A673 (cell line): ENCODE data around the gene ASPG.

Experiments used
- CTCF ChIP-seq: fragments of 300-800, 200-600 bp; sonication (generic); conservative IDR thresholded peaks from 2 replicates; pipeline ENCODE4 v1.5.1; 2017; ENCODE audit warnings: low read depth, mild to moderate bottlenecking, antibody characterized with exemption, low read length, moderate library complexity, mixed read lengths
- EZH2 ChIP-seq: fragments of 200-600 bp; sonication (generic); IDR thresholded peaks from 2 replicates; pipeline ENCODE4 v1.6.1; 2017; ENCODE audit warnings: borderline replicate concordance, low read depth, mild to moderate bottlenecking, mixed read lengths, antibody characterized with exemption, low read length; ENCODE audit not compliant: poor library complexity, severe bottlenecking

DNA sequence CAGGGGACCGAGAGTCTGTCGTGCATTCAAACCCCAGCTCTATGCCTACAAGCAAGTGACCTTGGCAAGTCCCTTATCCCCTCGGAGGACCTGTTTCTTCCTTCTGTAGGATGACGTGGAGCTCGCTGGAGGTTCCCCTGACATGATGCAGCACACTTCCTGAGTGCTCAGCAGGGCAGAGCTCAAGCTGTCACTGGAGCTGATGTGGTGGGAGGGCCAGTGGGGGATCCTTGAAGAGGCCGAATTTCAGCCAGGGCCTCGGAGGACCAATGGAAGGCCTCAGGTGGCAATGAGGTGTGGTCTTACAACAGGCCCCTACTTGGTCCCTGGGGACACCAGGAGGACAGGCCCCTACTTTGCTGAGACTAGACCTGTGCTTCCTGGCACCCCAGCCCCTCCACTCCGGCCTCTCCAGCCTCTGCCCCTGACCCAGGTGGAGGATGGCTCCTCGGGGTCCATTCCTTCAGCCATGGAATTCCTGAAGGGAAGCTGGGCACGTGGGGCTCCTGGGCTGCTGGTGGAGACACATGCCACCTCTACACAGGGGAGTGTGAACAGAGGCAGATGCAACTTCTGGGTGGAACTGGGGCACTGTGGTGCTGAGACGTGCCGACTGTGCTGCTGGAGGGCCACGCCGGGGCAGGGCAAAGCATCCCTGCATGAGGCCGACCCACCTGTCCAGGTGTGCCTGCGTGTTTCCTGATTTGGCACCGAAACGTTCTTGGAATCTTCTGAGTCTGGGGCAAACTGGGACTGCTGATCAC is 34.2 kb downstream of the ASPG start:
- TF ChIP-seq CTCF (no peak), EZH2 (no peak)
